HL-60/S4 (cell line): ENCODE data around the gene DAB2IP.
"Not testable (repeated sequence)": the region's sequence is repeated elsewhere in the genome, so short reads cannot be mapped to it uniquely, and the experiment has no call there.

ENCODE experiments used
- in situ Hi-C: fragments of 300-500 bp; cut with MboI; formaldehyde crosslinking; loops from 2 replicates; pipeline ENCODE4 v1.14.3; 2022; ENCODE audit warnings: low sequenced_read_pairs

Gene DAB2IP

GRCh38 chr9:121785673-121786542 is 134.5 kb downstream of the DAB2IP start:
- in situ Hi-C loops, result no loop called here

- in situ Hi-C loops, result no loop called here
Measured at GRCh38 chr9:121786543-121786948, 135.1 kb downstream of the DAB2IP start.

GRCh38 chr9:121786998-121787422 is 135.6 kb downstream of the DAB2IP start:
- in situ Hi-C loops, result no loop called here

GRCh38 chr9:121788686-121789366 is 137.4 kb downstream of the DAB2IP start:
- in situ Hi-C loops, result no loop called here

- in situ Hi-C loops, result no loop called here
Measured at GRCh38 chr9:121790841-121791240, 139.4 kb downstream of the DAB2IP start.

GRCh38 chr9:121792476-121792875 is 141.0 kb downstream of the DAB2IP start:
- in situ Hi-C loops, result not testable (repeated sequence)

GRCh38 chr9:121794334-121794733 is 142.9 kb downstream of the DAB2IP start:
- in situ Hi-C loops, result not testable (repeated sequence)

GRCh38 chr9:121797081-121797480 is 145.6 kb downstream of the DAB2IP start:
- in situ Hi-C loops, result no loop called here

GRCh38 chr9:121798941-121799340 is 147.5 kb downstream of the DAB2IP start:
- in situ Hi-C loops, result no loop called here

GRCh38 chr9:121800376-121800775 is 148.9 kb downstream of the DAB2IP start:
- in situ Hi-C loops, result no loop called here

- in situ Hi-C loops, result no loop called here
Measured at GRCh38 chr9:121801579-121801978, 150.1 kb downstream of the DAB2IP start.

GRCh38 chr9:121802753-121803152 is 151.3 kb downstream of the DAB2IP start:
- in situ Hi-C loops, result no loop called here

GRCh38 chr9:121807069-121807822 is 155.8 kb downstream of the DAB2IP start:
- in situ Hi-C loops, result no loop called here

GRCh38 chr9:121807823-121808278 is 156.4 kb downstream of the DAB2IP start:
- in situ Hi-C loops, result no loop called here

GRCh38 chr9:121808781-121809180 is 157.3 kb downstream of the DAB2IP start:
- in situ Hi-C loops, result no loop called here

- in situ Hi-C loops, result no loop called here
Measured at GRCh38 chr9:121809356-121810050, 158.1 kb downstream of the DAB2IP start.

- in situ Hi-C loops, result no loop called here
Measured at GRCh38 chr9:121810489-121810888, 159.1 kb downstream of the DAB2IP start.

GRCh38 chr9:121811140-121811539 is 159.7 kb downstream of the DAB2IP start:
- in situ Hi-C loops, result no loop called here

- in situ Hi-C loops, result no loop called here
Measured at GRCh38 chr9:121811751-121812150, 160.3 kb downstream of the DAB2IP start.

GRCh38 chr9:121812159-121812735 is 160.8 kb downstream of the DAB2IP start:
- in situ Hi-C loops, result no loop called here
